HK-2 (cell line): ENCODE data around the gene RCBTB1.
"Not testable (repeated sequence)": the region's sequence is repeated elsewhere in the genome, so short reads cannot be mapped to it uniquely, and the experiment has no call there.

ENCODE experiments used
- DNase-seq: peaks from one replicate; pipeline ENCODE4 v3.0.0-alpha.2; 2018; ENCODE audit not compliant: unreplicated experiment

RCBTB1 gene

GRCh38 chr13:49512578-49512977, 72.8 kb downstream of the RCBTB1 start:
- DNase-seq, result no peak

- DNase-seq, result no peak
Measured at GRCh38 chr13:49503951-49504350, 81.4 kb downstream of the RCBTB1 start.

GRCh38 chr13:49502954-49503353, 82.4 kb downstream of the RCBTB1 start:
- no peak for DNase-seq

GRCh38 chr13:49499889-49500660, 85.3 kb downstream of the RCBTB1 start:
- no peak for DNase-seq

- DNase-seq, result no peak
Measured at GRCh38 chr13:49498206-49498605, 87.2 kb downstream of the RCBTB1 start.

- no peak for DNase-seq
Measured at GRCh38 chr13:49497272-49497671, 88.1 kb downstream of the RCBTB1 start.

GRCh38 chr13:49496837-49497236, 88.5 kb downstream of the RCBTB1 start:
- DNase-seq, result not testable (repeated sequence)

GRCh38 chr13:49495783-49496762, 89.3 kb downstream of the RCBTB1 start, which contains the start of gene PHF11:
TSS of gene PHF11 (plus strand) at chr13:49495953. CDS start at chr13:49496002, 49 bp downstream.
- DNase-seq, result peak; percentile 31

GRCh38 chr13:49494645-49495044, 90.7 kb downstream of the RCBTB1 start:
- DNase-seq, result no peak

- DNase-seq, result no peak
Measured at GRCh38 chr13:49488563-49488962, 96.8 kb downstream of the RCBTB1 start.
